Measurements from ENCODE around the gene LPCAT2. TPM values are rescaled to one million over a fixed set of nuclear protein-coding genes. Genes with fewer than 3 reads are reported as not detected.

LPCAT2 gene
- total and polyA plus RNA-seq, 2 of the 13 experiments (the other 11 are each of a cell fraction or from before 2014, with no cell fraction given), result 9.9 to 17.6 TPM

DNA sequence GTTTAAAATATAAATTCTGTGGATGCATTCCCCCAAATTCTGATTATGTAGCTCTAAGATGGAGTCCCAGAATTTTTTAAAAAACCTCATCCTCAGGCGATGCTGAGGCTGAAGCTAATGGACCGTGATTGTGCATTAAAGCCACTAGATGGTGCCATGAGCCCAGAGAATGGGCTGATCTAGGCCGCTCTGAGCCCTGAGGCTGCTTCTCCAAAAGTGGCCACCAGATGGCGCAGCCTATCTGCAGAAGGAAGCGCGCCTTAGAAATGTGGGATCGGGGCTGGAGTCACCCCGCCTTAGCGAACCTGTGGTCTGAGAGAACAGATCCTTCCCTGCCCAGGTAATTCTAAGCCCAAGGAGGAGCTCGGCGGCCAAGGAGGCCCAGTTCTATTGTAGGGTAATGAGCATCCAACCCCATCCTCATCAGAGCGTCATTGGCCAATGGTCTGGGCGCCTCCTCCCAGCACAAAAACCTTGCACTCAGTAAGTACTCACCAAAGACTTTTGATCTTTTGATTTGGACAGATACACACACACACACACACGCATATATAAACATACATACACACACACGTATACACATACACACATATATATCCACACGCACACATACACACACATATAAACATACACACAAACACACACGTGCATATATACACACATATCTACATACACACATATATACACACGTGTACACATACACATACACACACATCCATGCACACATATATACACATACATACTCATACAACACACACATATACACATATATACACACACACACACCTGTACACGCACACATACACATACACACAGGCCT, 43.6 kb upstream of the LPCAT2 start (continued):
- TF ChIP-seq, protein P1, sequence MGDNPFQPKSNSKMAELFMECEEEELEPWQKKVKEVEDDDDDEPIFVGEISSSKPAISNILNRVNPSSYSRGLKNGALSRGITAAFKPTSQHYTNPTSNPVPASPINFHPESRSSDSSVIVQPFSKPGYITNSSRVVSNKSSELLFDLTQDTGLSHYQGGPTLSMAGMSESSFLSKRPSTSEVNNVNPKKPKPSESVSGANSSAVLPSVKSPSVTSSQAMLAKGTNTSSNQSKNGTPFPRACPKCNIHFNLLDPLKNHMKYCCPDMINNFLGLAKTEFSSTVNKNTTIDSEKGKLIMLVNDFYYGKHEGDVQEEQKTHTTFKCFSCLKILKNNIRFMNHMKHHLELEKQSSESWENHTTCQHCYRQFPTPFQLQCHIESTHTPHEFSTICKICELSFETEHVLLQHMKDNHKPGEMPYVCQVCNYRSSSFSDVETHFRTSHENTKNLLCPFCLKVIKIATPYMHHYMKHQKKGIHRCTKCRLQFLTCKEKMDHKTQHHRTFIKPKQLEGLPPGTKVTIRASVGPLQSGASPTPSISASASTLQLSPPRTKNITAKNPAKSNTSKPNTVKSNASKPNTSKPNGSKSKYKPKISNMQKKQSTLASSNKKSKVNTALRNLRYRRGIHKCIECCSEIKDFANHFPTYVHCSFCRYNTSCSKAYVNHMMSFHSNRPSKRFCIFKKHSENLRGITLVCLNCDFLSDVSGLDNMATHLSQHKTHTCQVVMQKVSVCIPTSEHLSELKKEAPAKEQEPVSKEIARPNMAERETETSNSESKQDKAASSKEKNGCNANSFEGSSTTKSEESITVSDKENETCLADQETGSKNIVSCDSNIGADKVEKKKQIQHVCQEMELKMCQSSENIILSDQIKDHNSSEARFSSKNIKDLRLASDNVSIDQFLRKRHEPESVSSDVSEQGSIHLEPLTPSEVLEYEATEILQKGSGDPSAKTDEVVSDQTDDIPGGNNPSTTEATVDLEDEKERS (CRISPR knock-in tag; IDR thresholded peaks at IDR 0.05), result no peak
- TF ChIP-seq POLR2A (IDR thresholded peaks at IDR 0.05; ENCODE audit: insufficient read depth in 1 of 2, low read depth in 2 of 2, low read length in 2 of 2) (no peak), KDM4B (CRISPR knock-in tag; IDR thresholded peaks at IDR 0.05) (peak; percentile 83; the same call in 1 of the 2 replicates), NR2F2 (IDR thresholded peaks at IDR 0.05; ENCODE audit: borderline replicate concordance, low read depth) (no peak), THRA (CRISPR knock-in tag; IDR thresholded peaks at IDR 0.05; ENCODE audit: borderline replicate concordance) (peak; percentile 74; the same call in 1 of the 2 replicates), YEATS2 (CRISPR knock-in tag; IDR thresholded peaks at IDR 0.05; ENCODE audit: borderline replicate concordance) (peak; percentile 65; the same call in 1 of the 2 replicates), ZFX (CRISPR knock-in tag; IDR thresholded peaks at IDR 0.05; ENCODE audit: low read depth) (peak; percentile 51; the same call in 1 of the 2 replicates), YY1 (IDR thresholded peaks at IDR 0.05; ENCODE audit: insufficient read depth, insufficient replicate concordance, low read depth, low read length) (peak; percentile 66), ZFP1 (CRISPR knock-in tag; IDR thresholded peaks at IDR 0.05) (0 out of 2 replicates have a peak, but pooled peaks have one; percentile 64), KLF16 (CRISPR knock-in tag; IDR thresholded peaks at IDR 0.05) (peak in 1 of 2 experiments; percentile 83; a peak in 2 of 4 replicates), MED1 (CRISPR knock-in tag; IDR thresholded peaks at IDR 0.05) (0 out of 2 replicates have a peak, but pooled peaks have one; percentile 27), ZNF232 (CRISPR knock-in tag; IDR thresholded peaks at IDR 0.05; ENCODE audit: borderline replicate concordance) (no peak; the same call in 1 of the 2 replicates), ZNF282 (IDR thresholded peaks at IDR 0.05; ENCODE audit: partially characterized antibody) (no peak), SMAD3 (CRISPR knock-in tag; IDR thresholded peaks at IDR 0.05) (peak; percentile 86), TCF7 (IDR thresholded peaks at IDR 0.05; ENCODE audit: low read depth) (no peak), HIC2 (CRISPR knock-in tag; IDR thresholded peaks at IDR 0.05; ENCODE audit: low read depth) (no peak), RELA (CRISPR knock-in tag; IDR thresholded peaks at IDR 0.05) (0 out of 2 replicates have a peak, but pooled peaks have one; percentile 51)
- TF ChIP-seq, protein P2, sequence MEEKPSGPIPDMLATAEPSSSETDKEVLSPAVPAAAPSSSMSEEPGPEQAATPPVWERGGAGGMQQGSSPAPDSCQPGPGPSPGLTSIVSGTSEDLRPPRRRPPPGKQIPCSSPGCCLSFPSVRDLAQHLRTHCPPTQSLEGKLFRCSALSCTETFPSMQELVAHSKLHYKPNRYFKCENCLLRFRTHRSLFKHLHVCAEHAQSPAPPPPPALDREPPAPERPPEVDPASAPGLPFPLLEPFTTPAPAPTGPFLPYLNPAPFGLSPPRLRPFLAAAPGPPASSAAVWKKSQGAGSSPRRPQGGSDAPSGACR (CRISPR knock-in tag; IDR thresholded peaks at IDR 0.05), result 0 out of 2 replicates have a peak, but pooled peaks have one; percentile 29
- TF ChIP-seq, protein P3, sequence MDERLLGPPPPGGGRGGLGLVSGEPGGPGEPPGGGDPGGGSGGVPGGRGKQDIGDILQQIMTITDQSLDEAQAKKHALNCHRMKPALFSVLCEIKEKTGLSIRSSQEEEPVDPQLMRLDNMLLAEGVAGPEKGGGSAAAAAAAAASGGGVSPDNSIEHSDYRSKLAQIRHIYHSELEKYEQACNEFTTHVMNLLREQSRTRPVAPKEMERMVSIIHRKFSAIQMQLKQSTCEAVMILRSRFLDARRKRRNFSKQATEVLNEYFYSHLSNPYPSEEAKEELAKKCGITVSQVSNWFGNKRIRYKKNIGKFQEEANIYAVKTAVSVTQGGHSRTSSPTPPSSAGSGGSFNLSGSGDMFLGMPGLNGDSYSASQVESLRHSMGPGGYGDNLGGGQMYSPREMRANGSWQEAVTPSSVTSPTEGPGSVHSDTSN (CRISPR knock-in tag; IDR thresholded peaks at IDR 0.05), result no peak

Data from HepG2 (cell line).